ENCODE data around the gene AGBL5. TPM values are rescaled to one million over a fixed set of nuclear protein-coding genes. Genes with fewer than 3 reads are reported as not detected.
"Not testable (repeated sequence)": the region's sequence is repeated elsewhere in the genome, so short reads cannot be mapped to it uniquely, and the experiment has no call there.

Gene AGBL5
- total RNA-seq, 1 experiment from 2014 or later: 46.7 TPM

GRCh38 chr2:27073782-27074181 is 22.3 kb downstream of the AGBL5 start:
- H3K27me3 ChIP-seq (ENCODE audit: control insufficient read depth, insufficient read depth, low read length): no peaks in the 10 kb centered on the region
- no peak for DNase-seq
- H3K4me3 ChIP-seq (ENCODE audit: insufficient read depth, low read depth, low read length): no peak overlapping the region
- H3K36me3 ChIP-seq (replicated peaks; ENCODE audit: control insufficient read depth, insufficient read depth, low read length): peaks cover 12% of the 10 kb centered on the region

GRCh38 chr2:27074738-27075565 is 23.5 kb downstream of the AGBL5 start:
- no peak for DNase-seq
- Histone ChIP-seq H3K36me3 (replicated peaks; ENCODE audit: control insufficient read depth, insufficient read depth, low read length) (peaks cover 2% of the 10 kb centered on the region), H3K4me3 (ENCODE audit: insufficient read depth, low read depth, low read length) (no peak overlapping the region), H3K27me3 (ENCODE audit: control insufficient read depth, insufficient read depth, low read length) (no peaks in the 10 kb centered on the region)

- not testable (repeated sequence) for H3K36me3 ChIP-seq (replicated peaks; ENCODE audit: control insufficient read depth, insufficient read depth, low read length); H3K4me3 ChIP-seq (ENCODE audit: insufficient read depth, low read depth, low read length); H3K27me3 ChIP-seq (ENCODE audit: control insufficient read depth, insufficient read depth, low read length); DNase-seq
Observed at GRCh38 chr2:27075566-27075871, 24.1 kb downstream of the AGBL5 start.

GRCh38 chr2:27076323-27076722 is 24.9 kb downstream of the AGBL5 start:
- DNase-seq: no peak
- no peaks in the 10 kb centered on the region for H3K27me3 ChIP-seq (ENCODE audit: control insufficient read depth, insufficient read depth, low read length)
- H3K36me3 ChIP-seq (replicated peaks; ENCODE audit: control insufficient read depth, insufficient read depth, low read length): no peaks in the 10 kb centered on the region
- H3K4me3 ChIP-seq (ENCODE audit: insufficient read depth, low read depth, low read length): no peak overlapping the region

- no peaks in the 10 kb centered on the region for H3K36me3 ChIP-seq (replicated peaks; ENCODE audit: control insufficient read depth, insufficient read depth, low read length)
- H3K4me3 ChIP-seq (ENCODE audit: insufficient read depth, low read depth, low read length): no peak overlapping the region
- no peaks in the 10 kb centered on the region for H3K27me3 ChIP-seq (ENCODE audit: control insufficient read depth, insufficient read depth, low read length)
- DNase-seq: no peak
Observed at GRCh38 chr2:27077231-27077630, 25.8 kb downstream of the AGBL5 start.

- H3K27me3 ChIP-seq (ENCODE audit: control insufficient read depth, insufficient read depth, low read length): no peaks in the 10 kb centered on the region
- peak; percentile 76 for DNase-seq
- H3K4me3 ChIP-seq (ENCODE audit: insufficient read depth, low read depth, low read length): peak within 1 kb of the TSS; percentile 5; the same call in 1 of the 2 replicates
- H3K36me3 ChIP-seq (replicated peaks; ENCODE audit: control insufficient read depth, insufficient read depth, low read length): no peaks in the 10 kb centered on the region
Observed at GRCh38 chr2:27078267-27079194, 27.1 kb downstream of the AGBL5 start, which contains the start of gene EMILIN1. Gene EMILIN1 (plus strand): TSS chr2:27078615. CDS start chr2:27079066, 451 bp downstream.

GRCh38 chr2:27079233-27080139 is 28.0 kb downstream of the AGBL5 start:
- H3K36me3 ChIP-seq (replicated peaks; ENCODE audit: control insufficient read depth, insufficient read depth, low read length): no peaks in the 10 kb centered on the region; the same call in 1 of the 2 replicates
- no peaks in the 10 kb centered on the region for H3K27me3 ChIP-seq (ENCODE audit: control insufficient read depth, insufficient read depth, low read length)
- H3K4me3 ChIP-seq (ENCODE audit: insufficient read depth, low read depth, low read length): no peak overlapping the region
- DNase-seq: no peak

GRCh38 chr2:27080140-27080469 is 28.6 kb downstream of the AGBL5 start:
- no peaks in the 10 kb centered on the region; the same call in 1 of the 2 replicates for H3K36me3 ChIP-seq (replicated peaks; ENCODE audit: control insufficient read depth, insufficient read depth, low read length)
- no peak overlapping the region for H3K4me3 ChIP-seq (ENCODE audit: insufficient read depth, low read depth, low read length)
- H3K27me3 ChIP-seq (ENCODE audit: control insufficient read depth, insufficient read depth, low read length): peaks cover under 1% of the 10 kb centered on the region
- no peak for DNase-seq

- no peaks in the 10 kb centered on the region; the same call in 1 of the 2 replicates for H3K36me3 ChIP-seq (replicated peaks; ENCODE audit: control insufficient read depth, insufficient read depth, low read length)
- no peak overlapping the region for H3K4me3 ChIP-seq (ENCODE audit: insufficient read depth, low read depth, low read length)
- H3K27me3 ChIP-seq (ENCODE audit: control insufficient read depth, insufficient read depth, low read length): peaks cover 5% of the 10 kb centered on the region
- DNase-seq: no peak
Observed at GRCh38 chr2:27080603-27080936, 29.1 kb downstream of the AGBL5 start.

GRCh38 chr2:27081984-27082772 is 30.7 kb downstream of the AGBL5 start:
- no peak for DNase-seq
- H3K36me3 ChIP-seq (replicated peaks; ENCODE audit: control insufficient read depth, insufficient read depth, low read length): no peaks in the 10 kb centered on the region; the same call in 1 of the 2 replicates
- H3K27me3 ChIP-seq (ENCODE audit: control insufficient read depth, insufficient read depth, low read length): peaks cover 16% of the 10 kb centered on the region
- H3K4me3 ChIP-seq (ENCODE audit: insufficient read depth, low read depth, low read length): no peak overlapping the region

GRCh38 chr2:27082773-27083409 is 31.4 kb downstream of the AGBL5 start:
- no peaks in the 10 kb centered on the region; the same call in 1 of the 2 replicates for H3K36me3 ChIP-seq (replicated peaks; ENCODE audit: control insufficient read depth, insufficient read depth, low read length)
- no peak for DNase-seq
- H3K27me3 ChIP-seq (ENCODE audit: control insufficient read depth, insufficient read depth, low read length): peaks cover 20% of the 10 kb centered on the region
- no peak overlapping the region for H3K4me3 ChIP-seq (ENCODE audit: insufficient read depth, low read depth, low read length)

GRCh38 chr2:27083410-27084296 is 32.2 kb downstream of the AGBL5 start:
- Histone ChIP-seq H3K4me3 (ENCODE audit: insufficient read depth, low read depth, low read length) (no peak overlapping the region), H3K27me3 (ENCODE audit: control insufficient read depth, insufficient read depth, low read length) (peaks cover 20% of the 10 kb centered on the region), H3K36me3 (replicated peaks; ENCODE audit: control insufficient read depth, insufficient read depth, low read length) (no peaks in the 10 kb centered on the region; the same call in 1 of the 2 replicates)
- DNase-seq: peak; percentile 68
